Gastrocnemius medialis (tissue), 4 donors: ENCODE data around the gene UGCG. TPM values are rescaled to one million over a fixed set of nuclear protein-coding genes. Genes with fewer than 3 reads are reported as not detected.

Experiments
- ATAC-seq, 2 donors: fragments of 150-250 bp; one replicate each; pipeline ENCODE4 v1.9.1; 2016
- DNase-seq, 2 donors: peaks; one replicate each; pipeline ENCODE4 v3.0.0-alpha.2; 2019
- H3K27ac ChIP-seq, 4 donors: fragments of 200-600 bp; sonication (generic); 1 replicate in 1 of 4; 2 replicates in 3 of 4; pipeline ENCODE4 v1.5.1; 2016 to 2018; ENCODE audit warnings: mild to moderate bottlenecking in 2 of 4, moderate library complexity in 1 of 4
- H3K27me3 ChIP-seq, 3 donors: fragments of 200-600 bp; sonication (generic) in 2 of 3; 1 replicate in 1 of 3; 2 replicates in 2 of 3; pipeline versions ENCODE4 v1.5.1 to v1.6.0; 2016 to 2019; ENCODE audit warnings: mild to moderate bottlenecking in 1 of 3, moderate library complexity in 1 of 3
- H3K36me3 ChIP-seq, 2 donors: fragments of 200-600 bp; sonication (generic) in 1 of 2; one replicate each; pipeline ENCODE4 v1.5.1; 2017 to 2018
- H3K4me1 ChIP-seq, 2 donors: fragments of 200-600 bp; sonication (generic) in 1 of 2; one replicate each; pipeline ENCODE4 v1.5.1; 2016 to 2017; ENCODE audit warnings: mild to moderate bottlenecking in 2 of 2
- H3K4me3 ChIP-seq, 4 donors: fragments of 200-600 bp; sonication (generic) in 3 of 4; 1 replicate in 1 of 4; 2 replicates in 3 of 4; pipeline ENCODE4 v1.5.1; 2016 to 2019; ENCODE audit warnings: mild to moderate bottlenecking in 2 of 4
- H3K9me3 ChIP-seq, 3 donors: fragments of 200-600 bp; sonication (generic) in 2 of 3; 1 replicate in 1 of 3; 2 replicates in 2 of 3; pipeline ENCODE4 v1.5.1; 2016 to 2019
- CTCF ChIP-seq, 5 experiments: fragments of 450-650 bp in 3 of 5; fragments of 200-600 bp in 2 of 5; sonication (generic) in 2 of 5; IDR thresholded peaks in 4 of 5; conservative IDR thresholded peaks in 1 of 5; 1 replicate in 4 of 5; 2 replicates in 1 of 5; pipeline ENCODE4 v1.5.1; 2016 to 2019; ENCODE audit warnings: antibody characterized with exemption in 5 of 5, mild to moderate bottlenecking in 3 of 5, moderate library complexity in 3 of 5
- POLR2A ChIP-seq, 2 donors: fragments of 450-650 bp; IDR thresholded peaks; one replicate each; pipeline ENCODE4 v1.6.1; 2017; ENCODE audit warnings: antibody characterized with exemption in 2 of 2, mild to moderate bottlenecking in 2 of 2, moderate library complexity in 2 of 2
- in situ Hi-C, 4 donors: fragments of 200-750 bp; cut with MboI; loops; one replicate each; pipeline versions ENCODE4 v1.15.0 to v1.8.0; 2017; ENCODE audit warnings: low sequenced_read_pairs in 4 of 4
- intact Hi-C: fragments of 100-400 bp; cut with DNase I; formaldehyde crosslinking; loops from one replicate; pipeline ENCODE4 v1.15.1; 2023; ENCODE audit warnings: low total_unique reads
- total RNA-seq, 4 donors: library from RNA; depleted of rRNA; stranded (reverse); fragments of >200 nt; gene quantifications; one replicate each; pipeline versions ENCODE4 v1.1.0 to v1.2.3, GENCODE V29; 2016

The UGCG gene
- total RNA-seq, 4 donors from 2014 or later, result 9.1 to 18.5 (median 12.1) TPM

GRCh38 chr9:111897601-111898137 is 1.1 kb downstream of the UGCG start:
- in situ Hi-C loops, result loop anchor here (10.0 to 25.0 kb wide), 3 partner anchors 177 to 465 kb away; no protein-coding TSS in a partner anchor
- no peak for ATAC-seq

GRCh38 chr9:111898331-111899096 is 1.9 kb downstream of the UGCG start:
- DNase-seq, result no peak
- in situ Hi-C loops, result loop anchor here (10.0 to 25.0 kb wide), 3 partner anchors 176 to 464 kb away; no protein-coding TSS in a partner anchor
- no peak for ATAC-seq
- no peaks in the 10 kb centered on the region for H3K9me3 ChIP-seq
- peak overlapping the region; percentile 88 to 96 (median 92) for H3K27ac ChIP-seq
- H3K36me3 ChIP-seq, result no peaks in the 10 kb centered on the region
- intact Hi-C loops, result no loop called here
- peak overlapping the region; percentile 73 to 93 (median 86) for H3K4me3 ChIP-seq
- TF ChIP-seq POLR2A (IDR thresholded peaks at IDR 0.05) (no peak), CTCF (IDR thresholded peaks at IDR 0.05 in 4 of 5, conservative IDR thresholded peaks at IDR 0.05 in 1 of 5) (no peak)
- H3K27me3 ChIP-seq, result no peaks in the 10 kb centered on the region
- peaks cover 48 to 49% of the 10 kb centered on the region in 2 donors for H3K4me1 ChIP-seq

More at GRCh38 chr9:111897601-111898137, 1.1 kb downstream of the UGCG start:
- no peaks in the 10 kb centered on the region for H3K27me3 ChIP-seq
- H3K9me3 ChIP-seq, result no peaks in the 10 kb centered on the region
- peak overlapping the region; percentile 88 to 96 (median 92) for H3K27ac ChIP-seq
- H3K36me3 ChIP-seq, result no peaks in the 10 kb centered on the region
- peak overlapping the region; percentile 73 to 93 (median 86) for H3K4me3 ChIP-seq
- no peak for DNase-seq
- H3K4me1 ChIP-seq, result peaks cover 48 to 49% of the 10 kb centered on the region in 2 donors
- intact Hi-C loops, result loop anchor here (2.0 kb wide), 2 partner anchors 61 to 177 kb away; no protein-coding TSS in a partner anchor
- TF ChIP-seq POLR2A (IDR thresholded peaks at IDR 0.05), result no peak
- TF ChIP-seq CTCF (IDR thresholded peaks at IDR 0.05 in 4 of 5, conservative IDR thresholded peaks at IDR 0.05 in 1 of 5), result no peak

- intact Hi-C loops, result no loop called here
- no peak overlapping the region for H3K4me3 ChIP-seq
- TF ChIP-seq POLR2A (IDR thresholded peaks at IDR 0.05) (no peak), CTCF (IDR thresholded peaks at IDR 0.05 in 4 of 5, conservative IDR thresholded peaks at IDR 0.05 in 1 of 5) (no peak)
- in situ Hi-C loops, result loop anchor here in 1 of 4 donors (10.0 kb wide), 1 partner anchor 174 kb away; no protein-coding TSS in a partner anchor
- H3K36me3 ChIP-seq, result no peaks in the 10 kb centered on the region
- H3K4me1 ChIP-seq, result peaks cover 48 to 53% of the 10 kb centered on the region in 2 donors
- peak overlapping the region in 1 of 4 donors; percentile 90 for H3K27ac ChIP-seq
- no peaks in the 10 kb centered on the region for H3K9me3 ChIP-seq
- no peak for ATAC-seq
- no peak for DNase-seq
- no peaks in the 10 kb centered on the region for H3K27me3 ChIP-seq
Observed at GRCh38 chr9:111900151-111900857, 3.7 kb downstream of the UGCG start.

GRCh38 chr9:111900858-111901612 is 4.4 kb downstream of the UGCG start:
- Histone ChIP-seq H3K27me3 (no peaks in the 10 kb centered on the region), H3K4me1 (peaks cover 41 to 49% of the 10 kb centered on the region in 2 donors), H3K27ac (no peak overlapping the region), H3K9me3 (no peaks in the 10 kb centered on the region), H3K4me3 (no peak overlapping the region), H3K36me3 (no peaks in the 10 kb centered on the region)
- intact Hi-C loops (no loop called here), in situ Hi-C loops (loop anchor here in 1 of 4 donors (10.0 kb wide), 1 partner anchor 174 kb away; no protein-coding TSS in a partner anchor)
- no peak for DNase-seq
- ATAC-seq, result no peak
- TF ChIP-seq POLR2A (IDR thresholded peaks at IDR 0.05) (no peak), CTCF (IDR thresholded peaks at IDR 0.05 in 4 of 5, conservative IDR thresholded peaks at IDR 0.05 in 1 of 5) (no peak)
